Spleen (tissue), 7 donors: ENCODE results near the gene ZNF530.

Experiments used
- POLR2A ChIP-seq, 3 donors: fragments of 450-650 bp; IDR thresholded peaks; one replicate each; pipeline ENCODE4 v1.5.1; 2017; ENCODE audit warnings: antibody characterized with exemption in 3 of 3, mild to moderate bottlenecking in 1 of 3
- POLR2AphosphoS5 ChIP-seq, 3 donors: sonication (generic); formaldehyde crosslinking; IDR thresholded peaks; one replicate each; pipeline ENCODE4 v1.5.1; 2017; ENCODE audit warnings: antibody characterized with exemption in 3 of 3
- TF ChIP-seq, protein P1 (sequence below), 11 experiments: fragments of 200-600 bp in 7 of 11; fragments of 450-650 bp in 4 of 11; sonication (generic) in 4 of 11; IDR thresholded peaks in 8 of 11; conservative IDR thresholded peaks in 3 of 11; 1 replicate in 7 of 11; 2 replicates in 4 of 11; pipeline versions ENCODE4 v1.4.0 to v1.8.0; 2016 to 2021; ENCODE audit warnings: antibody characterized with exemption in 11 of 11, inconsistent platforms in 4 of 11, mild to moderate bottlenecking in 1 of 11
- donor health status: DM: no; HTN: no; CAD: no; lungs with moderate emphysema.
- donor health status: DM: no; HTN: no; CAD: no.
- donor health status: DM: no; HTN: no; CAD: no.

DNA sequence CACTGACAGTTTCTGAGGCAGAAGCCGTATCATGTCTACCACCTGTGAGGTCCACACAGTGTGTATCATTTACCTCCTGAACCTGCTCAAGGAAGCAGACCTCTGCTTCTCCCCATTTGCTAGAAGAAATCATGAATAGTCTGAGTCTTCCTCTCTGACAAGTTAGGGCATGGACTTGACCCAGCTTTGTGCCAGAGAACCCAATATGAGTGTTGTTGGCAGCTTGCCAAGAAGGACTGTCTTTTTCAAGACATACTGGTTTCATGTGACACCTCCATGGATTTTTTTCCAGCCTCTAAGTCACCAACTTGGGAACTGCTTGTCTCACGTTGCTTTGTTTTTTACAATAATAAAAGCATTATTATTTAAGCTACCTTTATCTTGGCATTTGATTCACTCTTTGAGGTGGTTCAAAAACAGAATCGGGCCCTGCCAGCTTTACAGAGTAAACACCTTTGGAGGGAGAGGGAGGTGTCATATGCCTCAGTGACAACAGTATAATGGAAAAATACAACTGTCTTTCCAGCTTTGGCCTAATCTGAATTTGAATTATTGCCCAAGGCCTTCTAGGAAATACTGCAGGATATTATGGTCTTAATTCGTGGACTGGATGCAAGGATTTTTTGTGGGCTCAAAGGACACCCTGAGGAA is 42.8 kb downstream of the ZNF530 start:
- TF ChIP-seq, protein P1, sequence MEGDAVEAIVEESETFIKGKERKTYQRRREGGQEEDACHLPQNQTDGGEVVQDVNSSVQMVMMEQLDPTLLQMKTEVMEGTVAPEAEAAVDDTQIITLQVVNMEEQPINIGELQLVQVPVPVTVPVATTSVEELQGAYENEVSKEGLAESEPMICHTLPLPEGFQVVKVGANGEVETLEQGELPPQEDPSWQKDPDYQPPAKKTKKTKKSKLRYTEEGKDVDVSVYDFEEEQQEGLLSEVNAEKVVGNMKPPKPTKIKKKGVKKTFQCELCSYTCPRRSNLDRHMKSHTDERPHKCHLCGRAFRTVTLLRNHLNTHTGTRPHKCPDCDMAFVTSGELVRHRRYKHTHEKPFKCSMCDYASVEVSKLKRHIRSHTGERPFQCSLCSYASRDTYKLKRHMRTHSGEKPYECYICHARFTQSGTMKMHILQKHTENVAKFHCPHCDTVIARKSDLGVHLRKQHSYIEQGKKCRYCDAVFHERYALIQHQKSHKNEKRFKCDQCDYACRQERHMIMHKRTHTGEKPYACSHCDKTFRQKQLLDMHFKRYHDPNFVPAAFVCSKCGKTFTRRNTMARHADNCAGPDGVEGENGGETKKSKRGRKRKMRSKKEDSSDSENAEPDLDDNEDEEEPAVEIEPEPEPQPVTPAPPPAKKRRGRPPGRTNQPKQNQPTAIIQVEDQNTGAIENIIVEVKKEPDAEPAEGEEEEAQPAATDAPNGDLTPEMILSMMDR (IDR thresholded peaks at IDR 0.05 in 8 of 11, conservative IDR thresholded peaks at IDR 0.05 in 3 of 11) = no peak
- TF ChIP-seq POLR2AphosphoS5 (IDR thresholded peaks at IDR 0.05) (no peak), POLR2A (IDR thresholded peaks at IDR 0.05) (no peak)
